Measurements from ENCODE around the gene LTBP1.

GRCh38 chr2:33042265-33042664, 95.5 kb downstream of the LTBP1 start:
- TF ChIP-seq EZH2phosphoT487 (IDR thresholded peaks at IDR 0.05; ENCODE audit: insufficient read depth, low read depth) (no peak), EZH2 (IDR thresholded peaks at IDR 0.05; ENCODE audit: insufficient read depth, poor library complexity, severe bottlenecking) (no peak)
